ENCODE measurements around the gene TNF. TPM values are rescaled to one million over a fixed set of nuclear protein-coding genes. Genes with fewer than 3 reads are reported as not detected.

Gene TNF
- polyA plus RNA-seq, 3 donors: 7.1 to 13.7 (median 9.6) TPM

- H3K4me3 Mint-ChIP-seq: no peak overlapping the region
- WGBS (ENCODE audit: insufficient coverage): no CpG with 5 or more reads among the region's 1 CpG
- Histone ChIP-seq H3K27me3 (ENCODE audit: control insufficient read depth in 2 of 2, insufficient read depth in 2 of 2, low read length in 2 of 2) (no peaks in the 10 kb centered on the region), H2AFZ (ENCODE audit: insufficient read depth, low read depth, low read length, poor library complexity, severe bottlenecking) (no peak overlapping the region), H3K79me2 (ENCODE audit: insufficient read depth, low read length) (no peaks in the 10 kb centered on the region), H3K9ac (ENCODE audit: insufficient read depth, low read length, poor library complexity, severe bottlenecking) (no peak overlapping the region), H4K20me1 (ENCODE audit: insufficient read depth, low read length) (no peaks in the 10 kb centered on the region), H3K4me3 (replicated peaks in 1 of 3; ENCODE audit: low read depth in 2 of 3, low read length in 3 of 3) (no peak overlapping the region), H3K4me1 (ENCODE audit: control insufficient read depth in 1 of 2, insufficient read depth in 2 of 2, low read length in 2 of 2) (peaks cover 36 to 38% of the 10 kb centered on the region in 2 donors), H3K27ac (ENCODE audit: low read depth in 1 of 2, low read length in 2 of 2) (no peak overlapping the region), H3K36me3 (replicated peaks in 1 of 2; ENCODE audit: control insufficient read depth in 1 of 2, insufficient read depth in 2 of 2, low read length in 2 of 2) (no peaks in the 10 kb centered on the region), H3K9me3 (replicated peaks in 1 of 2; ENCODE audit: control insufficient read depth in 1 of 2, insufficient read depth in 1 of 2, low read length in 2 of 2) (no peaks in the 10 kb centered on the region), H3K4me2 (replicated peaks; ENCODE audit: extremely low read depth, low read length, poor library complexity, severe bottlenecking) (no peak overlapping the region)
- H3K9me3 Mint-ChIP-seq: peaks cover 0 to 2% (median 0%) of the 10 kb centered on the region in 7 donors
- peaks cover 58% of the 10 kb centered on the region for H3K4me1 Mint-ChIP-seq
- peak overlapping the region in 3 of 7 donors; percentile 97 to 99 (median 98) for H3K27ac Mint-ChIP-seq
- H3K36me3 Mint-ChIP-seq: peaks cover 3 to 4% of the 10 kb centered on the region in 2 donors
- no peak for DNase-seq
- H3K27me3 Mint-ChIP-seq (ENCODE audit: low read depth in 3 of 3): peaks cover 1 to 5% (median 3%) of the 10 kb centered on the region in 3 donors
- no peak for TF ChIP-seq CTCF (IDR thresholded peaks at IDR 0.05)
- intact Hi-C loops (cut with micrococcal nuclease): no loop called here
Observed at GRCh38 chr6:31569861-31570536, 5.4 kb upstream of the TNF start.

- Histone ChIP-seq H3K27me3 (ENCODE audit: control insufficient read depth in 2 of 2, insufficient read depth in 2 of 2, low read length in 2 of 2) (no peaks in the 10 kb centered on the region), H3K4me3 (replicated peaks in 1 of 3; ENCODE audit: low read depth in 2 of 3, low read length in 3 of 3) (no peak within 1 kb of the TSS), H3K9ac (ENCODE audit: insufficient read depth, low read length, poor library complexity, severe bottlenecking) (no peak within 1 kb of the TSS), H4K20me1 (ENCODE audit: insufficient read depth, low read length) (peaks cover 17% of the 10 kb centered on the region), H3K4me2 (replicated peaks; ENCODE audit: extremely low read depth, low read length, poor library complexity, severe bottlenecking) (no peak within 1 kb of the TSS), H2AFZ (ENCODE audit: insufficient read depth, low read depth, low read length, poor library complexity, severe bottlenecking) (no peak within 1 kb of the TSS), H3K9me3 (replicated peaks in 1 of 2; ENCODE audit: control insufficient read depth in 1 of 2, insufficient read depth in 1 of 2, low read length in 2 of 2) (no peaks in the 10 kb centered on the region), H3K36me3 (replicated peaks in 1 of 2; ENCODE audit: control insufficient read depth in 1 of 2, insufficient read depth in 2 of 2, low read length in 2 of 2) (peaks cover 5 to 7% of the 10 kb centered on the region in 2 donors), H3K4me1 (ENCODE audit: control insufficient read depth in 1 of 2, insufficient read depth in 2 of 2, low read length in 2 of 2) (peaks cover 54 to 58% of the 10 kb centered on the region in 2 donors), H3K79me2 (ENCODE audit: insufficient read depth, low read length) (peaks cover 21% of the 10 kb centered on the region), H3K27ac (ENCODE audit: low read depth in 1 of 2, low read length in 2 of 2) (no peak within 1 kb of the TSS)
- Mint-ChIP-seq H3K9me3 (peaks cover 0 to 3% (median 0%) of the 10 kb centered on the region in 7 donors), H3K4me1 (peaks cover 72% of the 10 kb centered on the region), H3K27ac (peak within 1 kb of the TSS in 4 of 7 donors; percentile 0 to 90 (median 69)), H3K4me3 (peak within 1 kb of the TSS in 1 of 2 donors; percentile 65), H3K36me3 (peaks cover 15 to 16% of the 10 kb centered on the region in 2 donors), H3K27me3 (ENCODE audit: low read depth in 3 of 3) (peaks cover 1 to 5% (median 3%) of the 10 kb centered on the region in 3 donors)
- intact Hi-C loops (cut with micrococcal nuclease): no loop called here
- TF ChIP-seq CTCF (IDR thresholded peaks at IDR 0.05): no peak
- DNase-seq: no peak
- WGBS (ENCODE audit: insufficient coverage): 77% methylated on average over 18 of the region's 27 CpGs
Observed at GRCh38 chr6:31572041-31572911, 3.1 kb upstream of the TNF start, which contains the start of gene LTA. Gene LTA, plus strand, starts transcription at chr6:31572289. Its CDS starts 454 bp downstream, at chr6:31572743.
